AG09319 (cell line): ENCODE results near the gene ARHGAP42.

Source experiments
- DNase-seq: peaks from one replicate; pipeline ENCODE4 v3.0.0-alpha.2; 2010; ENCODE audit warnings: low read depth; ENCODE audit errors: extremely low read depth
- TF ChIP-seq, protein P1 (sequence below): IDR thresholded peaks from 2 replicates; pipeline ENCODE4 v1.5.1; 2011; ENCODE audit warnings: low read depth, mild to moderate bottlenecking, inconsistent platforms, low read length, moderate library complexity

Gene ARHGAP42

GRCh38 chr11:100709233-100709957, 22.3 kb downstream of the ARHGAP42 start:
- TF ChIP-seq, protein P1, sequence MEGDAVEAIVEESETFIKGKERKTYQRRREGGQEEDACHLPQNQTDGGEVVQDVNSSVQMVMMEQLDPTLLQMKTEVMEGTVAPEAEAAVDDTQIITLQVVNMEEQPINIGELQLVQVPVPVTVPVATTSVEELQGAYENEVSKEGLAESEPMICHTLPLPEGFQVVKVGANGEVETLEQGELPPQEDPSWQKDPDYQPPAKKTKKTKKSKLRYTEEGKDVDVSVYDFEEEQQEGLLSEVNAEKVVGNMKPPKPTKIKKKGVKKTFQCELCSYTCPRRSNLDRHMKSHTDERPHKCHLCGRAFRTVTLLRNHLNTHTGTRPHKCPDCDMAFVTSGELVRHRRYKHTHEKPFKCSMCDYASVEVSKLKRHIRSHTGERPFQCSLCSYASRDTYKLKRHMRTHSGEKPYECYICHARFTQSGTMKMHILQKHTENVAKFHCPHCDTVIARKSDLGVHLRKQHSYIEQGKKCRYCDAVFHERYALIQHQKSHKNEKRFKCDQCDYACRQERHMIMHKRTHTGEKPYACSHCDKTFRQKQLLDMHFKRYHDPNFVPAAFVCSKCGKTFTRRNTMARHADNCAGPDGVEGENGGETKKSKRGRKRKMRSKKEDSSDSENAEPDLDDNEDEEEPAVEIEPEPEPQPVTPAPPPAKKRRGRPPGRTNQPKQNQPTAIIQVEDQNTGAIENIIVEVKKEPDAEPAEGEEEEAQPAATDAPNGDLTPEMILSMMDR: no peak
- no peak for DNase-seq

- no peak for DNase-seq
- TF ChIP-seq, protein P1: no peak
Measured at GRCh38 chr11:100711984-100712383, 24.9 kb downstream of the ARHGAP42 start.

DNA sequence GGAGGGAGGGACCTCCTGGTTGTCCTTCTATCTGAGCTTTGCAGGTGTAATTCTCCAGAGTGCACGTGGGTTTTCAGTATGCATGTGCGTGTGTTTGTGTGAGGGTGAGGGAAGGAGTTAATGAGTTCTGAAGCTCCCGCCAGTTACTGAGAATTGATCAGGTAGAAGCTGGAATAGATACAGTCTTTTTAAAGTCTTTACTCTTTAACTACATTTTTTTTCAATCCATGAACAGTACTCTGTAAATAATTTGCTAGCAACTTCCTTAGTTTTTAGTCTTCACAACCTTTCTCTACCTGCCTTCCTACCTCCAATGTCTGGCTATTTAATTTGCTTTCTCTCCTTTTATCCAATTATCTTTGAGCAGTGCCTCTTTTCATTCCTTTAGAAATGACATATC, 25.5 kb downstream of the ARHGAP42 start:
- no peak for DNase-seq
- TF ChIP-seq, protein P1: no peak

- no peak for DNase-seq
- TF ChIP-seq, protein P1: no peak
Measured at GRCh38 chr11:100715165-100715761, 28.2 kb downstream of the ARHGAP42 start.

- DNase-seq: no peak
- TF ChIP-seq, protein P1: no peak
Measured at GRCh38 chr11:100716838-100717237, 29.8 kb downstream of the ARHGAP42 start.

- no peak for DNase-seq
- TF ChIP-seq, protein P1: no peak
Measured at GRCh38 chr11:100719362-100719761, 32.3 kb downstream of the ARHGAP42 start.

DNA sequence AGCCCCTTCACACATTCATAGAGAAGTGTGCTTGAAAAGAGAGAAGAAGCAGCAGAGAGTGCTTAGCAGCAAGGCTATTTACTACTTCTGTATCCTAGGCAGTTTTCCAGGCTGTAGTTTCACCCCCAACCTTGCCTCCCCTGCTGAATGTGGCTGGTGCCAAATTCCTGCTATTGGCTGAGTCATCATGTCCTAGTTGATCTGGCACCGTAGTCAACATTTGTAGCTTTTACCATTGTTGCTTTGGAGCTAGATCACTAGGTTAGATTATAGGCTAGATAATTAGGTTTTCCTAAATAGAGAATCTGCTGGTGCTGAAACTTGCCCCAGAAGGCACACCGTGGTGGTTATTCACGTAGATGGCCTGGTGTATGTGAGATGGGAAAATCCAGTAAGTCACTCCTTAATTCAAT, 32.7 kb downstream of the ARHGAP42 start:
- DNase-seq: peak; percentile 56
- TF ChIP-seq, protein P1: no peak
